GM13977 (cell line): ENCODE measurements around the gene ATP11A.

Experiments
- DNase-seq: peaks from one replicate; pipeline ENCODE4 v3.0.0; 2012; ENCODE audit warnings: low spot score
- in situ Hi-C: fragments of 300-500 bp; cut with MboI; formaldehyde crosslinking; loops from one replicate; pipeline ENCODE4 v1.12.0; 2022; ENCODE audit warnings: low sequenced_read_pairs, low pct_unique_long_range_greater_than_20kb, mixed read lengths, inconsistent platforms; ENCODE audit not compliant: unreplicated experiment
- TF ChIP-seq, protein P1 (sequence below): IDR thresholded peaks from 2 replicates; pipeline ENCODE4 v1.5.1; 2012; ENCODE audit warnings: mild to moderate bottlenecking, control low read depth; ENCODE audit not compliant: insufficient read depth; ENCODE audit errors: extremely low read depth, missing control alignments

Gene ATP11A

DNA sequence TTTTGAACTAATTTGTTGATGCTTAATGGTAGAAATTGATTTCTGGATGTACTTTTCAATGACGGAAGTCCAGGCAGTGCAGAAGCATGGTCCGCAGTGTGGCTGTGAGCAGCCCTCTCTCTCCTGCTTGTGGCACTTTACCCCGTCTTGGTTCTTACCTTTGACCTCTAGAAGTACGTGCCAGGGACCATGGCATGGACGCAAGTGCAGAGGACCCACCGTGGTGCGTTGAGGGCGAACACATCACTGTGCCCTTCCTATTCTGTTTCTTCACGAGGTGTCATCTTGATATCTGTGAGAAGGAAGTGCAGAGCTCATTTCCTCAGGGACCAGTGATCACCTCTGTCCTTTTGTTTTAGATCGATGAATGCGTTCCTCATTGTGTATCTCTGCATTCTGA lies 135.2 kb downstream of the ATP11A start:
- TF ChIP-seq, protein P1, sequence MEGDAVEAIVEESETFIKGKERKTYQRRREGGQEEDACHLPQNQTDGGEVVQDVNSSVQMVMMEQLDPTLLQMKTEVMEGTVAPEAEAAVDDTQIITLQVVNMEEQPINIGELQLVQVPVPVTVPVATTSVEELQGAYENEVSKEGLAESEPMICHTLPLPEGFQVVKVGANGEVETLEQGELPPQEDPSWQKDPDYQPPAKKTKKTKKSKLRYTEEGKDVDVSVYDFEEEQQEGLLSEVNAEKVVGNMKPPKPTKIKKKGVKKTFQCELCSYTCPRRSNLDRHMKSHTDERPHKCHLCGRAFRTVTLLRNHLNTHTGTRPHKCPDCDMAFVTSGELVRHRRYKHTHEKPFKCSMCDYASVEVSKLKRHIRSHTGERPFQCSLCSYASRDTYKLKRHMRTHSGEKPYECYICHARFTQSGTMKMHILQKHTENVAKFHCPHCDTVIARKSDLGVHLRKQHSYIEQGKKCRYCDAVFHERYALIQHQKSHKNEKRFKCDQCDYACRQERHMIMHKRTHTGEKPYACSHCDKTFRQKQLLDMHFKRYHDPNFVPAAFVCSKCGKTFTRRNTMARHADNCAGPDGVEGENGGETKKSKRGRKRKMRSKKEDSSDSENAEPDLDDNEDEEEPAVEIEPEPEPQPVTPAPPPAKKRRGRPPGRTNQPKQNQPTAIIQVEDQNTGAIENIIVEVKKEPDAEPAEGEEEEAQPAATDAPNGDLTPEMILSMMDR: no peak
- no peak for DNase-seq
- in situ Hi-C loops: no loop called here

GRCh38 chr13:112825875-112826274 lies 136.0 kb downstream of the ATP11A start:
- in situ Hi-C loops: no loop called here
- TF ChIP-seq, protein P1: no peak
- DNase-seq: no peak

GRCh38 chr13:112826565-112826964 lies 136.7 kb downstream of the ATP11A start:
- in situ Hi-C loops: no loop called here
- TF ChIP-seq, protein P1: no peak
- DNase-seq: no peak

DNA sequence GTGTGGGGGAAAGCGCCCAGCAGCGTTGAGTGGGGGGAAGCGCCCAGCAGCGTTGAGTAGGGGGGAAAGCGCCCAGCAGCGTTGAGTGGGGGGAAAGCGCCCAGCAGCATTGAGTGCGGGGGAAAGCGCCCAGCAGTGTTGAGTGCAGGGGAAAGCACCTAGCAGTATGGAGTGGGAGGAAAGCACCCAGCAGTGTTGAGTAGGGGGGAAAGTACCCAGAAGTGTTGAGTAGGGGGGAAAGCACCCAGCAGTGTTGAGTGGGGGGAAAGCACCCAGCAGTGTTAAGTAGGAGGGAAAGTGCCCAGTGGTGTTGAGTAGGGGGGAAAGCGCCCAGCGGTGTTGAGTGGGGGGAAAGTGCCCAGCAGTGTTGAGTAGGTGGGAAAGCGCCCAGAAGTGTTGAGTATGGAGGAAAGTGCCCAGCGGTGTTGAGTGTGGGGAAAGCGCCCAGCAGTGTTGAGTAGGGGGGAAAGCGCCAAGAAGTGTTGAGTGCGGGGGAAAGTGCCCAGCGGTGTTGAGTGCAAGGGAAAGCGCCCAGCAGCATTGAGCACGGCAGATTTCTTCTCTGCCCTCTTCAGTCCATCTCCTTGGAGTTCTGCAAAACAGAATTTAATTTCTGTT lies 138.4 kb downstream of the ATP11A start:
- in situ Hi-C loops: no loop called here
- TF ChIP-seq, protein P1: no peak
- peak; percentile 76 for DNase-seq

- in situ Hi-C loops: no loop called here
- DNase-seq: no peak
- TF ChIP-seq, protein P1: no peak
Measured at GRCh38 chr13:112828756-112829155, 138.9 kb downstream of the ATP11A start.

GRCh38 chr13:112831196-112831595 lies 141.4 kb downstream of the ATP11A start:
- in situ Hi-C loops: no loop called here
- no peak for DNase-seq

More at GRCh38 chr13:112831196-112831595, 141.4 kb downstream of the ATP11A start:
- TF ChIP-seq, protein P1: no peak
